Small intestine (tissue), 7 donors: Measurements from ENCODE around the gene PUS10. TPM values are rescaled to one million over a fixed set of nuclear protein-coding genes. Genes with fewer than 3 reads are reported as not detected.
"Not testable (repeated sequence)": the region's sequence is repeated elsewhere in the genome, so short reads cannot be mapped to it uniquely, and the experiment has no call there.

Source experiments
- DNase-seq, 2 donors: peaks; one replicate each; pipeline versions ENCODE4 v3.0.0 to v3.0.0-alpha.2; 2013
- FAIRE-seq: peaks from 2 replicates; lab custom pipeline; 2012; peaks lifted over from hg19 to GRCh38; lab: Jason Lieb, UNC
- H3K27ac ChIP-seq, 3 donors: one replicate each; pipeline ENCODE4 v1.5.1; 2013; ENCODE audit warnings: low read length in 2 of 3, mild to moderate bottlenecking in 2 of 3, control low read depth in 1 of 3, inconsistent platforms in 1 of 3, low read depth in 1 of 3, moderate library complexity in 1 of 3
- H3K27me3 ChIP-seq, 3 donors: one replicate each; pipeline ENCODE4 v1.6.1; 2013; ENCODE audit warnings: low read length in 3 of 3, inconsistent platforms in 1 of 3; ENCODE audit not compliant: control insufficient read depth in 3 of 3, insufficient read depth in 3 of 3
- H3K36me3 ChIP-seq, 3 donors: one replicate each; pipeline ENCODE4 v1.6.1; 2013; ENCODE audit warnings: low read length in 3 of 3, inconsistent platforms in 1 of 3, low read depth in 1 of 3, mild to moderate bottlenecking in 1 of 3, moderate library complexity in 1 of 3; ENCODE audit not compliant: control insufficient read depth in 3 of 3, insufficient read depth in 2 of 3
- H3K4me1 ChIP-seq, 3 donors: one replicate each; pipeline ENCODE4 v1.6.1; 2013; ENCODE audit warnings: low read length in 2 of 3, inconsistent platforms in 1 of 3, low read depth in 1 of 3, mild to moderate bottlenecking in 1 of 3, moderate library complexity in 1 of 3; ENCODE audit not compliant: control insufficient read depth in 3 of 3, insufficient read depth in 2 of 3
- H3K4me3 ChIP-seq, 3 donors: one replicate each; pipeline ENCODE4 v1.5.1; 2013; ENCODE audit warnings: low read length in 3 of 3, control low read depth in 1 of 3, inconsistent platforms in 1 of 3, low read depth in 1 of 3, mild to moderate bottlenecking in 1 of 3, moderate library complexity in 1 of 3
- H3K9me3 ChIP-seq, 2 donors: one replicate each; pipeline ENCODE4 v1.6.1; 2013; ENCODE audit warnings: low read depth in 1 of 2, low read length in 1 of 2; ENCODE audit not compliant: control insufficient read depth in 2 of 2, insufficient read depth in 1 of 2
- WGBS, 3 donors: extraction: QIAGEN DNeasy Blood & Tissue Kit; methylation state at CpG; one replicate each; pipeline ENCODE4 v1.1.7; 2013; 5-methylcytosine and 5-hydroxymethylcytosine counted together
- polyA plus RNA-seq, 4 donors: library from polyadenylated mRNA; stranded (reverse) in 3 of 4; unstranded in 1 of 4; fragments of 200-250 nt in 3 of 4; fragments of 120-200 nt in 1 of 4; gene quantifications; one replicate each; pipeline versions ENCODE4 v1.2.1 to v1.2.3, GENCODE V29; 2013
- donor health status: healthy with polysubstance abuse.
- donor health status: control.
- donor health status: control.
- donor health status: Bipolar disorder and iron deficiency.
- donor health status: healthy.

The PUS10 gene
- polyA plus RNA-seq, 4 donors, result 4.6 to 16.7 (median 9.3) TPM

GRCh38 chr2:60987656-60988055 lies 30.4 kb downstream of the PUS10 start:
- not testable (repeated sequence) for H3K27ac ChIP-seq, H3K27me3 ChIP-seq, FAIRE-seq, H3K4me3 ChIP-seq, H3K4me1 ChIP-seq, DNase-seq
- WGBS, 3 donors, result 91 to 94% (median 94%) methylated on average over 8 of the region's 8 CpGs
- peaks cover 0 to 11% of the 10 kb centered on the region in 2 donors for H3K9me3 ChIP-seq
- peaks cover 0 to 13% (median 4%) of the 10 kb centered on the region in 3 donors for H3K36me3 ChIP-seq

- Histone ChIP-seq H3K36me3 (peaks cover 0 to 15% (median 4%) of the 10 kb centered on the region in 3 donors), H3K27ac (no peak overlapping the region), H3K9me3 (peaks cover 0 to 7% of the 10 kb centered on the region in 2 donors), H3K27me3 (no peaks in the 10 kb centered on the region), H3K4me1 (no peaks in the 10 kb centered on the region), H3K4me3 (no peak overlapping the region)
- FAIRE-seq, result no peak
- no peak for DNase-seq
- 81 to 95% (median 88%) methylated on average over 2 of the region's 2 CpGs for WGBS, 3 donors
Measured at GRCh38 chr2:60987041-60987440, 31.0 kb downstream of the PUS10 start.

GRCh38 chr2:60984720-60985119 lies 33.3 kb downstream of the PUS10 start:
- no peaks in the 10 kb centered on the region for H3K27me3 ChIP-seq
- H3K27ac ChIP-seq, result no peak overlapping the region
- WGBS, 3 donors, result 77 to 83% (median 81%) methylated on average over 1 of the region's 1 CpG
- H3K9me3 ChIP-seq, result no peaks in the 10 kb centered on the region
- H3K4me1 ChIP-seq, result no peaks in the 10 kb centered on the region
- FAIRE-seq, result peak; percentile 86
- H3K4me3 ChIP-seq, result no peak overlapping the region
- H3K36me3 ChIP-seq, result peaks cover 0 to 10% (median 5%) of the 10 kb centered on the region in 3 donors
- DNase-seq, result no peak

DNA sequence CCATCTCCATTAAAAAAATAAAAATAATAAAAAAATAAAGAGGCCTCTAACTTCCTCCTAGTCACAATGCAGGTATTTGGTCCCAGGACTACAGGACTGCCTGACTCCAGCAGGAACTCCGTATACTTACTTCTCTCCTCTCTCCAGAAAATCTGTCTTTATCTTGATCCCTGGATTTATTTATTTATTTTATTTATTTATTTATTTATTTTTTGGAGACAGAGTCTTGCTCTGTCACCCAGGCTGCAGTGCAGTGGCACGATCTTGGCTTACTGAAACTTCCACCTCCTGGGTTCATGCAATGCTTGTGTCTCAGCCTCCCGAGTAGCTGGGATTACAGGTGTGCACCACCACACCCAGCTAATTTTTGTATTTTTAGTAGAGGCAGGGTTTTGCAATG lies 36.0 kb downstream of the PUS10 start:
- DNase-seq, H3K4me1 ChIP-seq, H3K36me3 ChIP-seq, H3K4me3 ChIP-seq, H3K9me3 ChIP-seq, FAIRE-seq, H3K27me3 ChIP-seq, H3K27ac ChIP-seq: not testable (repeated sequence)
- 95 to 97% (median 95%) methylated on average over 3 of the region's 3 CpGs for WGBS, 3 donors

DNA sequence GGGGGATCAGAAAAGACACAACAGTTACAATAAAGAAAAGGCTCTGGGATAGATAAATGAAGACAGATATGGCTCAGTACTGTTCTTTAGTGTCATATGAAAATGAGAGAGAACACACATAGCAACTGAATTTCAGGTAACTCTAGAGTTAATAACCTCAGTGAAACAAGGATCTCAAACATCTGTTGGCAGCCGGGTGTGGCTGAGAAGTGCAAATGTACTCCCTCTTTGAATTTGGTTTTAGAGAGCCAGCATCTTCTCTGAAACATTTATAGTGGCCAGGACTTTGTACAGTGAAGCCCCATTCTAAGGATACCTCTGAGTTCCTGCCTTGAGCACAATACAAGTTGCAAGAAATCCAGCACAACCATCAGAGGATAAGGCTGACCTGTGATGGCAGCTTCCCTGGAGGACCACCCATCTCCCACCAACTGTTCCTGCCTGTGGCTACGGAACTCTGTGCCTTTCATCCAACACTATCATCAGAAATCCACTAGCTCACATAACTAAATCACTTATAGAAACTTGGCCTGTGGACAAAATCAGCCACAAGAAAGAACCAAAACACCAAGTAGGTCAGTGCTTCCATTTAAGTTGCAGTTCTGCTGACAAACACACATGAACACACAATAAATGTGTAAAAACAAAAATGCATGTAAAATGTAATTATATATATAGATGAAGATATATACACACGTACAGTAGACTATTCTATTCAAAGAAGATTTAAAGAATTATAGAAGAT lies 37.8 kb downstream of the PUS10 start:
- H3K36me3 ChIP-seq, result peaks cover 0 to 8% (median 2%) of the 10 kb centered on the region in 3 donors
- no peak for DNase-seq
- H3K4me3 ChIP-seq, result no peak overlapping the region
- H3K27ac ChIP-seq, result no peak overlapping the region
- 77 to 88% (median 81%) methylated on average over 3 of the region's 3 CpGs for WGBS, 3 donors
- H3K9me3 ChIP-seq, result no peaks in the 10 kb centered on the region
- no peaks in the 10 kb centered on the region for H3K27me3 ChIP-seq
- H3K4me1 ChIP-seq, result no peaks in the 10 kb centered on the region
- no peak for FAIRE-seq

DNA sequence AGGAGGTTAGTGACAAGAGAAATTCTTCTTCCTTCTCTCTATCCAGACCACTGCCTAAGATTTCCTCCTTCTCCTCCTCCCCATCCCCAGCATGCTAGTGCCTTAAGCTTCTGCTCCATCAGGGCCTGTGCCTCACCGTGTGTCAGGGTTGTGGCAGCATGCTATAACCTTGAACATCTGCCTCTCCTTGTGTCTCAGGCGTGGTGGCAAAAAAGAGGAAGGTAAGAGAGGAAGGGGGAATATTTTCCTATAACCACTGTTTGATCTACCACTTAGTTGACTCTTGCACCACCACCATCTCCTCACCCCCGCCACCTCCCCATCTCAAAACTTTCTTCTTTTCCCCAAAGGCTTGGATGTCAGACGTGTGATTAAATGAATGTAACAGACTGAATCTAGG lies 38.8 kb downstream of the PUS10 start:
- Histone ChIP-seq H3K4me1 (no peaks in the 10 kb centered on the region), H3K27me3 (no peaks in the 10 kb centered on the region), H3K27ac (no peak overlapping the region), H3K9me3 (no peaks in the 10 kb centered on the region), H3K36me3 (peaks cover 0 to 14% (median 2%) of the 10 kb centered on the region in 3 donors), H3K4me3 (no peak overlapping the region)
- WGBS, 3 donors, result 80 to 96% (median 87%) methylated on average over 4 of the region's 4 CpGs
- no peak for DNase-seq
- no peak for FAIRE-seq

DNA sequence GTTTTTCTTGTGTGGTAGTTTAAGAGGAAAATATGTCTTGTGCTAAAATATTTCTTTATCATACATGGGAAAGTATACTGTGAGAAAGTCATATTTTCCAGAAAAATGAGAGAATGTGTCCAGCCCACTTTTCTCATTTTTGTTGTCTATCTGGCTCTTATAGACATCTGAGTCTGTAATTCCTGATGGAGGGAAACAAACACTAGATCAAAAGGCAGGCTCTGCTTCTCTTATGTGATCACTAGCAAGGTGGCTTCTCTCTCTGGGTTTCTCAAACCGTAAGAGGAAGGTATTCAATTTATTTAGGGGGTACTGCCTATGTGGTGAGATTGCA lies 40.5 kb downstream of the PUS10 start:
- no peak for FAIRE-seq
- no peaks in the 10 kb centered on the region for H3K9me3 ChIP-seq
- 75 to 87% (median 76%) methylated on average over 1 of the region's 1 CpG for WGBS, 3 donors
- no peaks in the 10 kb centered on the region for H3K27me3 ChIP-seq
- DNase-seq, result no peak
- H3K4me3 ChIP-seq, result no peak overlapping the region
- peaks cover 0 to 21% (median 2%) of the 10 kb centered on the region in 3 donors for H3K36me3 ChIP-seq
- no peaks in the 10 kb centered on the region for H3K4me1 ChIP-seq
- H3K27ac ChIP-seq, result no peak overlapping the region

- WGBS, 3 donors, result 55 to 66% (median 60%) methylated on average over 5 of the region's 5 CpGs
Measured at GRCh38 chr2:60976875-60977561, 41.0 kb downstream of the PUS10 start.

More at GRCh38 chr2:60976875-60977561, 41.0 kb downstream of the PUS10 start:
- Histone ChIP-seq H3K4me1 (no peaks in the 10 kb centered on the region), H3K9me3 (no peaks in the 10 kb centered on the region), H3K27ac (no peak overlapping the region), H3K27me3 (no peaks in the 10 kb centered on the region), H3K36me3 (peaks cover 0 to 18% (median 2%) of the 10 kb centered on the region in 3 donors), H3K4me3 (no peak overlapping the region)
- FAIRE-seq (no peak), DNase-seq (no peak)
